ENCODE results near the gene CCS. TPM values are rescaled to one million over a fixed set of nuclear protein-coding genes. Genes with fewer than 3 reads are reported as not detected.

The CCS gene
- total and polyA plus RNA-seq, 9 of the 15 experiments (the other 6 are each of a cell fraction or from before 2014, with no cell fraction given): 1.1 to 46.6 (median 26.8) TPM

DNA sequence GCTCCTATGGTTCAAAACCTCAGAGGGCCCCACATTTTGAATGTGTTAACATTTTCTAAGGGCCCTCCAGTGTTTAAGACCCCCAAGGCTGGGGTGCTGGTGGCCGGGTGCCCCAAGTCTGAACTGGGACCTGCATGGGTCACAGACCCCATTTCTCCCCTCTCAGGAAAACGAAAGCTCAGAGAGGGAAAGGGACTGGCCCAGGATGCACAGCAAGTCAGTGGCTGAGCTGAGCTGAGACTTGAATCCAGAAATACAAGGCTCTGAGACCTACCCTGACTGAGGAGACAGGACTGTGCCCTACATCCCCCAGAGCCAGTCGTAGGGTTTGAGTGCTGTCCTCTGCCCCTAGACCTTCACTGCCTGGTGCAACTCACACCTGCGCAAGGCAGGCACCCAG, 42.1 kb upstream of the CCS start:
- no peak overlapping the region for H3K9ac ChIP-seq (ENCODE audit: insufficient read depth in 1 of 2, low read depth in 2 of 2, low read length in 2 of 2)
- H3K9me1 ChIP-seq (ENCODE audit: control insufficient read depth, insufficient read depth, low read length): no peaks in the 10 kb centered on the region
- DNase-seq (ENCODE audit: extremely low read depth in 1 of 4, low spot score in 3 of 4): no peak
- peaks cover 0 to 21% of the 10 kb centered on the region in 2 experiments; a peak in 3 of 5 replicates for H3K4me1 ChIP-seq (replicated peaks in 1 of 2; ENCODE audit: control insufficient read depth in 2 of 2, insufficient read depth in 2 of 2, low read length in 2 of 2)
- POLR2A ChIA-PET: interaction anchor here (1.0 kb wide), 1 partner anchor 11 kb away, joined by 3 read pairs; no protein-coding TSS in a partner anchor
- 34% methylated on average over 3 of the region's 4 CpGs for WGBS (ENCODE audit: insufficient coverage, low coverage, missing lambda C conversion rate)
- H3K27ac ChIP-seq (ENCODE audit: extremely low read depth, low read depth, low read length): no peak overlapping the region
- no peak overlapping the region for H2AFZ ChIP-seq (ENCODE audit: low read depth, low read length)
- no peaks in the 10 kb centered on the region for H4K20me1 ChIP-seq (replicated peaks; ENCODE audit: control insufficient read depth, insufficient read depth, low read length)
- in situ Hi-C loops (cut with MboI): loop anchor here (10.0 kb wide), 1 partner anchor 264 kb away; no protein-coding TSS in a partner anchor
- CTCF ChIA-PET (ENCODE audit: low intra/inter-chr PET ratio): no interaction called here
- intact Hi-C loops (cut with micrococcal nuclease): no loop called here
- peaks cover 0 to 4% of the 10 kb centered on the region in 2 experiments; a peak in 1 of 5 replicates for H3K27me3 ChIP-seq (ENCODE audit: control insufficient read depth in 2 of 2, insufficient read depth in 2 of 2, low read length in 2 of 2)
- no peaks in the 10 kb centered on the region for H3K9me3 ChIP-seq (replicated peaks; ENCODE audit: control insufficient read depth, insufficient read depth, low read depth, low read length)
- H3K36me3 ChIP-seq (ENCODE audit: control insufficient read depth, insufficient read depth, low read length): no peaks in the 10 kb centered on the region
- TF ChIP-seq BCOR (IDR thresholded peaks at IDR 0.05) (peak; percentile 71), KDM1A (IDR thresholded peaks at IDR 0.05) (peak in 1 of 2 experiments; percentile 29; a peak in 1 of 4 replicates), ZFP36 (IDR thresholded peaks at IDR 0.05; ENCODE audit: low read depth, low read length, partially characterized antibody) (peak; percentile 74), CBFB (CRISPR knock-in tag; IDR thresholded peaks at IDR 0.05) (no peak), RBM25 (IDR thresholded peaks at IDR 0.05; ENCODE audit: low read depth, low read length, severe bottlenecking) (peak; percentile 19)
- TF ChIP-seq, protein P1, sequence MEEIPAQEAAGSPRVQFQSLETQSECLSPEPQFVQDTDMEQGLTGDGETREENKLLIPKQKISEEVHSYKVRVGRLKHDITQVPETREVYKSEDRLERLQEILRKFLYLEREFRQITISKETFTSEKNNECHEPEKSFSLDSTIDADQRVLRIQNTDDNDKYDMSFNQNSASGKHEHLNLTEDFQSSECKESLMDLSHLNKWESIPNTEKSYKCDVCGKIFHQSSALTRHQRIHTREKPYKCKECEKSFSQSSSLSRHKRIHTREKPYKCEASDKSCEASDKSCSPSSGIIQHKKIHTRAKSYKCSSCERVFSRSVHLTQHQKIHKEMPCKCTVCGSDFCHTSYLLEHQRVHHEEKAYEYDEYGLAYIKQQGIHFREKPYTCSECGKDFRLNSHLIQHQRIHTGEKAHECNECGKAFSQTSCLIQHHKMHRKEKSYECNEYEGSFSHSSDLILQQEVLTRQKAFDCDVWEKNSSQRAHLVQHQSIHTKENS (CRISPR knock-in tag; IDR thresholded peaks at IDR 0.05): no peak
- no peaks in the 10 kb centered on the region for H3K79me2 ChIP-seq (ENCODE audit: control insufficient read depth, insufficient read depth, low read length)
- no TSS peak for BruUV-seq (replicated peaks)
- H3K4me3 ChIP-seq: no peak overlapping the region
- no peak overlapping the region for H3K4me2 ChIP-seq (ENCODE audit: insufficient read depth, low read length)
- no peak for ATAC-seq
- no peak for FAIRE-seq
